GM18507 (cell line): ENCODE measurements around the gene TMEM186.
"Not testable (repeated sequence)": the region's sequence is repeated elsewhere in the genome, so short reads cannot be mapped to it uniquely, and the experiment has no call there.

Experiments used
- DNase-seq: peaks from one replicate; pipeline ENCODE4 v3.0.0; 2011; ENCODE audit warnings: low read depth; ENCODE audit not compliant: insufficient read length; ENCODE audit errors: extremely low spot score
- FAIRE-seq: peaks from 2 replicates; lab custom pipeline; 2011; peaks lifted over from hg19 to GRCh38; lab: Jason Lieb, UNC

The TMEM186 gene

DNA sequence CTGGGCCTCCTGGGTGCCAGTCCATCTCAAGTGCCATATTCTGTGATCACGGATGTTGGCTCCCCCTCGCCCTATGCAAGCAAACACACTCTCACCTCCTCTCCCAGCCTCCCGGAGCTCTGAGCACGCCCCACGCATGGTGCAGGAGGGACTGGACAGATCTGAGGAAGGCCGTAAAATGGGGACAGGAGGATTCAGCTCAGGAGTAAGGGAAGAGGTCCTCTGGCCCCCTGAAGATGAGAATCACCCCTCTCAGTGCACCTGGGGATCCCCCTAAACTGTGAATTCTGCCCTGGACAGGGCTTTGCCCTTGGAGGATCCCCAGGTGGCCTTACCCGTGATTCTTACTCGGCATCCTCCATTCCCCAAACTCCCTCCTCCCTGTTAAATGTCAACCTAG lies 15.6 kb downstream of the TMEM186 start:
- DNase-seq (no peak), FAIRE-seq (no peak)

DNA sequence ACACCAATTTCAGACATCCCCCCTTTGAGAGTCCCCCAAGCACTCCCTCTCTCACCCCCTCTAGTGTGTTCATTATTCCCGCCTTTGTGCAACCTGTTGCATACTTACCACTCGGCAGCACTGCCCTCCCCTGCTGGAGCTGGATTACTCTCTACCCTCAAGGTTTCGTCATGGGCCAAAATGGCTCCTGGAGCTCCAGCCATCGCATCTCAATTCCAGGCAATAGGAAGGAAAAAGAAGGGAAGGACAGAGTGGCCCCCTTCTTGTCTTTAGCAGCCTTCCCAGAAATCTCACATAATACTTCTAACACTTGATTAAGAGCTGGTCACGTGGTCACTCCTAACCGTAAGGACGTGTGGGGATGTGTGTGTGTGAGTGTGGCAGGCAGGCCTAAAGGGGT lies 20.2 kb downstream of the TMEM186 start:
- no peak for DNase-seq
- FAIRE-seq = no peak

DNA sequence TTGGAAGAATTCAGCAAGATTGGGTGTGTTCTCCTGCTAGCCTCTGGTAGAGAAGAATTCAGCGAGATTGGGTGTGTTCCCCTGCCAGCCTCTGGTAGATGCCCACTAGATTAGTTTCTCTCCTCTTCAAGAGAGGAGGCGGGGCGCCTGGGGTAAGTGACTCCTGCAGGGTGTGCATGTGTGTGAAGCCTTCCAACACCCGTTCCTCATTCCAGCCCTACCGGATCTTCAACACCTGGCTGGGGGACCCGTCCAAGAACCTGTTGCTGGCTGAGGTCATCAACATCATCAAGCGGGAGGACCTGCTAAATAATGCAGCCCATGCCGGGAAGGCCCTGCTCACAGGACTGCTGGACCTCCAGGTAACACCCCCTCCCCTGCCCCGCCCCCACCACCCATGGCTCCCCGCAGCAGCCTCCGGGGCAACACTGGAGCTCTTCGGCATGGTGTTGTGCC lies 21.3 kb downstream of the TMEM186 start:
- DNase-seq (no peak), FAIRE-seq (no peak)

DNA sequence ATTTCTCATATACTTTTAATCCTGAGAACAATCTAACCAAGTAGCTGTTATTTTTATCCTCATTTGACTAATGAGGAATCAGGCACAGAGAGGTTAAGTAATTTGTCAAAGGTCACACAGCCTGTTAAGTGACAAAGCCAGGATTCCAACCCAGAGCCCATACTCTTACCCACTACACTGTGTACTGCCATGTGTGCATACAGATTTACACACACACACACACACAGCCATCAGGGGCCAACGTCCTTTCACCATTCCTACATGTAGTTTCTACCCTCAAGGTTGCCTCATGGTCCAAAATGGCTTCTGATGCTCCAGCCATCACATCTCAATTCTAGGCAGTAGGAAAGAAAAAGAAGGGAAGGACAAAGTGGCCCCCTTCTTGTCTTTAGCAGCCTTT lies 22.1 kb downstream of the TMEM186 start:
- FAIRE-seq (no peak), DNase-seq (no peak)

DNA sequence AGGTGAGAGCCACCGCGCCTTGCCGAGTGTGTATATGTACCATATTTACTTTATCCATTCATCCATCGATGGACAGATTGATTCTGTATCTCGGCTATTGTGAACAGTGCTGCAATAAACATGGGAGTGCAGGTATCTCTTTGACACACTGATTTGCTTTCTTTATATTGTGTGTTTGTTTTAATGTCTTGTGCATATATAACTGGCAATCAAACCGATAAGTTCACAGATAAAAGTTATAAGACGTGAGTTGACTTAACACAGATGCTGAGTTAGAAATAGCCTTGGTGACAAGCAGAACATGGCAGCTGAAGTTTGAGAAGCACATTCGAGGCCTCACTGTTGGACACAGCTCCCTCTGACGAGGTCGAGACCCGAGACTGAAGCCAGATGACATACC lies 23.2 kb downstream of the TMEM186 start:
- no peak for FAIRE-seq
- DNase-seq = no peak

DNA sequence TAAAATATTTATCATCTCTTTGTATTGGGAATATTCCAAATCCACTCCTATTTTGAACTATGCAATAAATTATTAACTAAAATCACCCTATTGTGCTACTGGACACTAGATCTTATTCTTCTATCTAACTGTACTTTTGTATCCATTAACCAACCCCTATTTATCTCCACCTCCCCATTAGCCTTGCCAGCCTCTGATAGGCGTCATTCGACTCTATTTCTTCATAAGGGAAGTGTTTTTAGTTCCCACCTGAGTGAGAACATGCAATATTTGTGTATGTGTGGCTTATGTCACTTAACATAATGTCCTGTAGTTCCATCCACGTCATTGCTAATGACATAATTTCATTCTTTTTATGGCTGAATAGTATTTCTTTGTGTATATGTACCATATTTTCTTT lies 23.9 kb downstream of the TMEM186 start:
- FAIRE-seq (no peak), DNase-seq (no peak)

DNA sequence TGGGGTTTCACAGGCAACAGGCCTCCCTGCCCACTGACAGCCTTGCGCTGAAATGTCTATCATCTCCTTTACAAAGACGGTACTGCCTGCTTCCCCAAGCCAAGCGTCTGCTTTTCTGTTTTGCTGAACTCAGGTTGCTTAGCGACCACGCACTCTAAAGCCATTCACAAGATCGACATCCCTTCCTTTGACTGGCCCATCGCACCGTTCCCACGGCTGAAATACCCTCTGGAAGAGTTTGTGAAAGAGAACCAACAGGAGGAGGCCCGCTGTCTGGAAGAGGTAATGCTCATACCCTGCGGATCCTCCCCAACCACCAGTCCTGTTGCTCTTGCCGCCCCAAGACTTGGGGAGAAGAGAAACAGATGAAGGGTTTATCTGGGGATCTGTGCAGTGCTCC lies 28.7 kb downstream of the TMEM186 start:
- no peak for DNase-seq

DNA sequence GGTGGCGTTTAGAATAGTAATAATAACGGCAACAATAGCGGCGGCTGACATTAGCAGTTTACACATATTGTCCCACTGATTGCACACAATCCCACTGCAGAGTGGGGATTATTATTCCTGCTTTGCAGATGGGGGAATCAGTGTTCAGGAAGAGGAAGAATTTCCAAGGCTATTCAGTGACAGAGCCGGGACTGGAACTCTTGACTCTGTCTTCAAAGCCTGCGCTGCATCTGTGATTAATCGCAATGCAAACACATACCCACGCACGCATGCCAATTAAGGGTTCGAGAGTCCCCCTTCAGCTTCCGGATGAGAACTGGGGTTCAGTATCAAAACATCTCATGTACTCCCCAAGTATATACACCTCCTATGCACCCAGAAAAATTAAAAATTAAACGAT lies 29.2 kb downstream of the TMEM186 start:
- no peak for FAIRE-seq
- no peak for DNase-seq

More for the DNA sequence above, 28.7 kb downstream of the TMEM186 start:
- FAIRE-seq = no peak

DNA sequence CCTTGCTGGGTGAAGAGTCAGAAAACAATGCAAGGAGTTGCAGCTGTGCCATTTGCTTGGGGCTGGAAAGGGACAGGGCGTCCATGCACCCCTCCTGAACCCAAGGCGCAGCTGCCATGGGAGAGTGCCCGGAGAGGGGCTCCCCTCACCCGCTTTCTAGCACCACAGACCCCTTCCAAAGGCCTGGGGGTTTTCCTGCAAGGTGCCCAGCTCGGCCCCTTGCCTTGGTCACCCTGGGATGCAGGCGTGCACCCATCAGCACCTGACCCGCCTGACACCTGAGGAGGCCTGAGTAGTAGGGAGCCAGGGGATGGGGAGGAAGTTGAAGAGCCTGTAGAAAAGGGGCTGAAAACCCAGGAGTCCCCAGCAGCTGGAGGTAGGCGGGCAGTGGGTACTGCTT lies 30.3 kb downstream of the TMEM186 start:
- DNase-seq (no peak), FAIRE-seq (no peak)

DNA sequence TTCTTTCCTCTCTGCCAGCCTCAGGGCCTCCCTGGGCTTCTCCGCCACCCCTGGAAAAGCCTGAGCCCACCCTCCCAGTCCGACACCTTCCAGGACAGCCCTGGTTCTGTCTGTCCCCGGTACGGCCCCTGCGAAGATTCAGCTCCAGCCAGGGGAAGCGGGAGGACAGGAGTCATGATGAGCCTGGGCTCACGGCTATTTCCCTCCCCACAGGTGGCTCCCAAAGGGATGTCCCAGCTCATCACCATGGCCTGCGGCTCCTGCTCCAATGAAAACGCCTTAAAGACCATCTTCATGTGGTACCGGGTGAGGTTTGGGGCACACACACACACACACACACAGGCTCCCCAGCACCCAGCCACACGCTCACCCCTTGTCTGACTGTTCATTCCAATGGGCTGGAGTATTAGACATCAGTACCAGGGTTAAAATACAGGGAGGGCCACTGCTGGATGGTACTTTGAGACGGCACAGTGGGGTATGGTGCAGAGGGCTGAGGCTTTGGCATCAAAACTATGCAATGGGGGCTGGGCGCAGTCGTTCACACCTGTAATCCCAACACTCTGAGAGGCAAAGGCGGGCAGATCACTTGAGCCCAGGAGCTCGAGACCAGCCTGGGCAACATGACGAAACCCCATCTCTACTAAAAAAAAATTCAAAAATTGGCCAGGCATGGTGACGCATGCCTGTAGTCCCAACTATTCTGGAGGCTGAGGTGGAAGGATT lies 32.8 kb downstream of the TMEM186 start:
- FAIRE-seq = no peak
- DNase-seq = no peak

DNA sequence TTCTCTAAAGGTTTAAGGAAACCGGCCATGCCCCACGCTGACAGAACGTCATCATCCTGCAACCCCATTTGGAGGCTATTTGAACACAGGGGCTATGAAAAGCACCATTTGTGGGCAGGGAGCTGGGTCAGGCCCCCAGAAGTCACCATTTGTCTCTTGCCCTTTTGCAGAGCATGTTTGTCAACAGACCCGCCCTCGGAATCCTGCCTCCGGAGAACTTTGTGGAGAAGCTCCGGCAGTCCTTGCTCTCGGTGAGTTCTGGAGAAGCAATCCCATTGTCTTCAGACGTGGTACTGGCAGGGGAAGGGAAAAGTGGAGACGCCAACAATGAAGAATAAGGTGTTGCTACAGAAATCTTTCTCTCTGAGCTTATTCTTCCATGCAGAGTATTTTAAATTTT lies 33.5 kb downstream of the TMEM186 start:
- DNase-seq (no peak), FAIRE-seq (no peak)

DNA sequence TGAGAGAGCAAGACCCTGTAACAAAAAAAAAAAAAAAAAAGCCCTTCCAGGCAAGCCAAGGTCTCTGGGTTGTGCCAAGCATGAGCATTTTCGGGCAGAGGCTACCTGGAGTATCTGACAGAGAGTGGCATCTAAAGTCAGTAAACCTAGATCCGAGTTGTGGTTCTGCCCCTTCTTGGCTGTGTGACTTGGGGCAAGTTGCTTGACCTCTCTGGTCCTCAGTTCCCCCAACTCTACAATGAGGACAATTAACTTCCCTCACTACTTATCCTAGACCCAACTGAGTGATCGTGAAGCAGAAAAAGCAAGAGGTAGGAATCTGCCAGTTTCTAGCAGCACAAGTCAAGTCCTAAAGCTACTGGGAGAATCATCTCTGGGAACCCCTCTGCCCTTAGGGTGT lies 34.4 kb downstream of the TMEM186 start:
- FAIRE-seq (no peak), DNase-seq (no peak)

DNA sequence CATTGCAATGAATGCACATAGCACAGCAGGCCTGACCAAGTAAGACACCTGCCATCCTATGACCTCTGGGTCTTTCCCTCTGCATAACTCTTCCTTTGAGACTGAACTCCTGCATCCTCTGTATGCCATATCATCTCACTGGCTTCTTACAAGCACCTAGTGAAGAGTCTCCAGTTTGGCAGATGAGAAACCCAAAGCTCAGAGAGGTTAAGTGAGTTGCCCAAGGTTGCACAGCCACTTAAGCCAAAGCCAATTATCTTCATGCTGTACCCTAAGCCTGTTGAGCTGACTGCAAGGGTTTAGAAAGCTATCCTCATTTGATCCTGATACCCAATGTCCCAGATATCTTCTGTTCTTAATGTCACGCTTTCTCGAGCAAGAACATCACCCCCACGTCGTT lies 35.2 kb downstream of the TMEM186 start:
- no peak for FAIRE-seq
- no peak for DNase-seq

DNA sequence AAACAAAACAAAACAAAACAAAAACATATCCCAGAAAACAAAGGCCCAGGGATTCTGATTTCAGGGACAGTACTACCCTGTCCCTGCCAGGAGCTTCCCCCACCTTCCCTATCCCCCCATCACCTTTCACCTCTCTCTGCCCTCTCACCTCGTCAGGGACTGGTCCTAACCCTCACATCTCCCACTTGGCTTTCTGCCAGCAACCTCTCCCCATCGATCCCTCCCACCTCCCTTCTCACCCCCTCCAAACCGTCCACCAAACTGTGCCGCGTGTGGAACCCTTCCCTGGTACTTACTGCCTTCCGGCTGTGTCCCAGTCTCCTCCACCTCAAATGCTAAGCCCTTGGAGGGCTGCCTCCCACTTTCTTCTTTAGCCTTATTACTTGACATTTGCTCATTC lies 36.4 kb downstream of the TMEM186 start:
- DNase-seq (no peak), FAIRE-seq (no peak)

DNA sequence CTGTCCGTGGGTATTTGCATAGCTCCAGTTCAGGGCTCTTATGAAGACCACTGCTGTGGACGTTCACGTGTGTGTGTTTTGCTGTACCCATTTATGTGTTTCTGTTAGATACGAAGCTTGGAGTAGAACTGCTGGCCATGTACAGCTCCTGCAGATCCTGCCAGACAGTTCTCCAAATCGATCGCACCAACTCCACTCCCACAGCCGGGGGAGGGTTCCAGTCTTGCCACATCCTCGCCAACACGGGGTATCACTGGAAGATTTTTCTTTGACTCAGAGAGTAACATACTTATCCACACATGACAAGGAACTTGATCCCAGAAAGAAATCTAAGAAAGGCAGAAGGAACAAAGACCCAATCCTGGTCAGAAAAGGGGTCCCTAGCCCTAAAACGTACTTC lies 37.4 kb downstream of the TMEM186 start:
- FAIRE-seq = no peak
- no peak for DNase-seq

DNA sequence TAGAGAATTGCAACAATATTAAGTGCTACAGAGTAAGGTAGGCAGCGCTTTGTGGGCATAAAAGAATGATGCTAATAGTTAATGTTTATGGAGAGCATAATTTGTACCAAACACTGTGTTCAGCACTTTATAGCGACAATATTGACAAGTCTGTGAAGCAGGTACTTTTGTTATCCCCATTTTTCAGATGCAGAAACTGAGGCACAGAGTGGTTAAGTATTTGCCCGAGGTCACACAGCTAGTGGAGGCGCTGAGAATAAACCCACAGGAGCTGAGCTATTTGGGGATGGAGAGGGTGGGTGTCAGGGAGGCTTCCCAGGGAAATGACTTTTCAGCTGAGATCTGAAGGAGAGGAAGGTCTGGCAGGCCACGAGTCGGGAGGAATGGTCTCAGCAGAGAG lies 39.4 kb downstream of the TMEM186 start:
- FAIRE-seq (no peak), DNase-seq (no peak)

DNA sequence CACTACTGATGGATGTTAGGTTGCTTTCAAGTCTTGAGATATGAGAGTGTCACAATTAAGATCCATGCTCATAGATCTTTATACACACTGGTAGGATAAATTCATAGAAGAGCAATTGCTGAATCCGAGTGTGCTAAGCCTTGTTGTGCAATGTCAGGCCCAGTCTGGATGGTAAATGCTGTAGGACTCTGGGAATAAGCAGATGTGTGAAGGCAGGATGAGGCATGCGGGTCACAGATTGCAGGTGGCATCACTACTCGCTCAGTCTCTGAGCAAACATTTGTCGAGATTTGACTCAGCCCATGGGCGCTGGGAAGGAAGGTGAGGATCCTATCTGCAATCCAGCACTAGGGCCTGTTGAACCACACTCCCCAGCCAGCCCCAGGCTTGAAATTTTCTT lies 40.7 kb downstream of the TMEM186 start:
- FAIRE-seq (no peak), DNase-seq (no peak)

DNA sequence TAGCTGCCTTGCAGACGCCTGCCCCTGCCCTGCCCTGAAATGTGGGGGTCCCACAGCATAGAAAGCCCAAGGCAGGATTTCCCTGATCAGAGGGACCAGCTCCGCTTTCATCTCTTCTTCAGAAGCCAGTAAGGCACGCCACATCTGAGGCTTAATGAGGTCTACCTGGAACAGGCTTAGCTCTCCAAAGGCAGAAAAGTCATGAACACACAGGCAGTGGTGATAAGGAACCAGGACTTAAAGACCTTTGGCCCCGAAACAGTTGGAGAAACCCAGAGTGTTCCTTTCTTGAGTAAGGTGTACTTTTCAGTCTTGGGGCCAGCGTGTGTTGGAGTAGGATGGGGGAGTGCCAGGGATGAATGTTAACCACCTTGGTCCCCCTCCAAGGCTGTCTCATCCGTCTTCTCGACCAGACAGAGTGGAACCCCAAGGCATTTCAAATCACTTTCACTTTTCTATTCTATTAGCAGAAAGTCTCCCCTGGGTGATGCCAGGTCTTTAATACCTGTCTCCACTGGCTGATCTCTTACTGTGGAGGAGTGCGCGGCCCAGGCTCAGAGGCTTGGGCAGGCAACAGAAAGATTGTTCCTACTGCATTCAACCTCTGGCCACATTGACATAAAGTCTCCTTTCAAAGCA lies 43.9 kb downstream of the TMEM186 start:
- no peak for DNase-seq
- no peak for FAIRE-seq

DNA sequence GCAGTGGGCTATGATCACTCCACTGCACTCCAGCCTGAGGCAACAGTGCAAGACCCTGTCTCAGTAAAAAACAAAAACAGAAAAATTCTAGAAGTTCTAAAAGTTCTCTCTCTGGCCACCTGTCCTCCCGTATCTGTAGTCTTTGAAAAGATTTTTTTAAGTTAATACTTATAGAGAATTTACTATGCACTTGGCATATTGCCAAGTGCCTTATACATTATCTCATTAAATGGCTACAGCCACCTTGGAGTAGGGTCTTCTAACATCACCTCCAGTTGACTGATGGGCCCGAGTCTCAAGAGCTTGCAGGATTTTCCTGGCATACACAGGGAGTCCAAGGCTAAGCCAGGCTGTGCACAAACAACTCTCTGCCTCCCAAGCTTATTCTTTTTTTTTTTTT lies 44.7 kb downstream of the TMEM186 start:
- no peak for DNase-seq
- no peak for FAIRE-seq

DNA sequence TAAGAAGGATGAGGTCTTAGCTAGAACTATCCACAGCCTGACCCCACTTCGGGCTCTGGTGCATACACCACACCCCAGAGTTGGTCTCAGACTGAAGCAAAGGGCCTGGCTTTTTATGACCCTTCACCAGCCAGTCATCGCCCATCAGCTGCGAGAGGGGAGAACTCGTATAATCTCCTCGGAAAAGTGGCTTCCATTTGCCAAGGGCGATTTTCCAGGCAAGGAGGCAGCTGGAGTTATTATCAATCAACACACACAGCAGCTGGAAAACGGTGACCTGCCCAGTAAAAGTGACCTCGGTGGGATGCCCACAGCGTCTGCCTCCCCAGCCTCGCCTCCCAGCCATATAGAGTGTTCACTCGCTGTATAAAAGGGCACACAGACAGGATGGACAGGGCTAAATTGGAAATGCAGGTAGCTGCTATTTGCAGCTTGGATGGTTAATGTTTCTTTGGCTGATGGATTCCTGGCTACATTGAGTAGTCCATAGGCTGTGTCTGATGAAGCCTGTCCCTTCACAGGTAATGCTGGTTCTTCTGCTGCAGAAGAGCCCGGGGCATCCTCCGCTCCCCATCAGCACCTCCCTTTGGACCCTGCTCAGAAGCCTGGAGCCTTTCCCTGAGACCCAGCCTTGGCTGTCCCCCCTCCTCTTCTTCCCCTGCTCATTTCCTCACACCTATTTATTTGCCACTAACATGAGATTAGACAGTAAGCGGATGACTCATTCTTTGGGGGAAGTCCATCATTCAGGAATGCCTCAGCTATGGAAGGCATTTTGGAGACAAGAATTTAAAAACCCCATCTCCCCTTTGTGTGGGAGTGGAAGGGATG lies 45.7 kb downstream of the TMEM186 start:
- DNase-seq (no peak), FAIRE-seq (no peak)

DNA sequence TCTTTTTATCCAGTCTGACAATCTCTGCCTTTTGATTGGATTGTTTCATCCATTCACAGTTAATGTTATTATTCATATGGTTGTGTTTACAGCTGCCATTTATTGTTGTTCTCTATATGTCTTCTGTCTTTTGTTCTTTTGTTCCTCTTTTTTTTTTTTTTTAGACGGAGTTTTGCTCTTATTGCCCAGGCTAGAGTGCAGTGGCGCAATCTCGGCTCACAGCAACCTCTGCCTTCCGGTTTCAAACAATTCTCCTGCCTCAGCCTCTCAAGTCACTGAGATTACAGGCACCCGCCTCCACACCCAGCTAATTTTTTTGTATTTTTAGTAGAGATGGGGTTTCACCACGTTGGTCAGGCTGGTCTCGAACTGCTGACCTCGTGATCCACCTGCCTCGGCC lies 48.5 kb downstream of the TMEM186 start:
- DNase-seq, FAIRE-seq: not testable (repeated sequence)
